WTC11 (cell line): ENCODE data around the gene FGG. TPM values are rescaled to one million over a fixed set of nuclear protein-coding genes. Genes with fewer than 3 reads are reported as not detected.

Experiments used
- ATAC-seq: fragments of 200-7000 bp; cut with Tn5 transposase; 2 replicates; pipeline ENCODE4 v1.10.0; 2021; ENCODE audit warnings: mild to moderate bottlenecking, moderate library complexity
- CTCF ChIA-PET: fragments of 300-600 bp; sonication (Branson Sonifier 250); formaldehyde crosslinking; loops from one replicate; lab custom pipeline; 2021; ENCODE audit warnings: antibody characterized with exemption; lab: Charles Lee
- POLR2A ChIA-PET: fragments of 350-600 bp; sonication (Branson Sonifier 250); formaldehyde crosslinking; loops from one replicate; lab custom pipeline; 2021; ENCODE audit warnings: antibody characterized with exemption; lab: Charles Lee
- DNase-seq: peaks from one replicate; pipeline ENCODE4 v3.0.0; 2021; ENCODE audit warnings: low spot score
- H3K27ac Mint-ChIP-seq: 2 replicates; pipeline ENCODE4 v1.8.0; 2021; ENCODE audit warnings: mixed read lengths
- H3K27me3 Mint-ChIP-seq: 2 replicates; pipeline ENCODE4 v1.8.0; 2021; ENCODE audit warnings: low read depth, mild to moderate bottlenecking, moderate library complexity, mixed read lengths
- H3K36me3 Mint-ChIP-seq: 2 replicates; pipeline ENCODE4 v1.8.0; 2021; ENCODE audit warnings: mixed read lengths
- H3K4me1 Mint-ChIP-seq: 2 replicates; pipeline ENCODE4 v1.8.0; 2022; ENCODE audit warnings: mixed read lengths
- H3K4me3 Mint-ChIP-seq: 2 replicates; pipeline ENCODE4 v1.8.0; 2021; ENCODE audit warnings: mild to moderate bottlenecking, moderate library complexity, mixed read lengths
- H3K9me3 Mint-ChIP-seq: 2 replicates; pipeline ENCODE4 v1.8.0; 2021; ENCODE audit warnings: mixed read lengths
- ATF2 ChIP-seq: sonication (generic); formaldehyde crosslinking; IDR thresholded peaks from 2 replicates; pipeline ENCODE4 v1.8.1; 2022; ENCODE audit warnings: low read depth, missing genetic modification reagents, borderline replicate concordance
- CBFB ChIP-seq: sonication (generic); formaldehyde crosslinking; IDR thresholded peaks from 2 replicates; pipeline ENCODE4 v1.8.1; 2022; ENCODE audit warnings: mild to moderate bottlenecking, low read depth, missing genetic modification reagents
- E2F1 ChIP-seq: sonication (generic); formaldehyde crosslinking; IDR thresholded peaks from 2 replicates; pipeline ENCODE4 v1.8.0; 2022; ENCODE audit warnings: mild to moderate bottlenecking, missing genetic modification reagents
- E2F4 ChIP-seq: sonication (generic); formaldehyde crosslinking; IDR thresholded peaks from 2 replicates; pipeline ENCODE4 v1.8.1; 2022; ENCODE audit warnings: low read depth, mild to moderate bottlenecking, moderate library complexity, missing genetic modification reagents, borderline replicate concordance
- EMX1 ChIP-seq: fragments of 250-450 bp; sonication (Bioruptor Pico); IDR thresholded peaks from 2 replicates; pipeline ENCODE4 v1.8.0; 2021; ENCODE audit warnings: mild to moderate bottlenecking
- ETV6 ChIP-seq: sonication (generic); formaldehyde crosslinking; IDR thresholded peaks from 2 replicates; pipeline ENCODE4 v1.8.1; 2022; ENCODE audit warnings: mild to moderate bottlenecking, missing genetic modification reagents
- GABPB1 ChIP-seq: sonication (generic); formaldehyde crosslinking; IDR thresholded peaks from 2 replicates; pipeline ENCODE4 v1.8.1; 2023; ENCODE audit warnings: mild to moderate bottlenecking, missing genetic modification reagents
- KAT7 ChIP-seq: sonication (generic); formaldehyde crosslinking; IDR thresholded peaks from 2 replicates; pipeline ENCODE4 v1.8.1; 2023; ENCODE audit warnings: missing genetic modification reagents, mild to moderate bottlenecking, borderline replicate concordance
- NFYB ChIP-seq: sonication (generic); formaldehyde crosslinking; conservative IDR thresholded peaks from 2 replicates; pipeline ENCODE4 v1.8.0; 2022; ENCODE audit warnings: low read depth, missing genetic modification reagents
- NR3C1 ChIP-seq: sonication (generic); formaldehyde crosslinking; conservative IDR thresholded peaks from 2 replicates; pipeline ENCODE4 v1.8.1; 2023; ENCODE audit warnings: low read depth, mild to moderate bottlenecking, missing genetic modification reagents
- PREB ChIP-seq: sonication (generic); formaldehyde crosslinking; IDR thresholded peaks from 2 replicates; pipeline ENCODE4 v1.8.1; 2022; ENCODE audit warnings: mild to moderate bottlenecking, missing genetic modification reagents, moderate library complexity, borderline replicate concordance
- PRRX2 ChIP-seq: fragments of 250-450 bp; sonication (Bioruptor Pico); IDR thresholded peaks from 2 replicates; pipeline ENCODE4 v1.8.0; 2021; ENCODE audit warnings: mild to moderate bottlenecking
- RELA ChIP-seq: sonication (generic); formaldehyde crosslinking; IDR thresholded peaks from 2 replicates; pipeline ENCODE4 v1.8.1; 2022; ENCODE audit warnings: missing genetic modification reagents, mild to moderate bottlenecking, borderline replicate concordance
- STAT6 ChIP-seq: sonication (generic); formaldehyde crosslinking; conservative IDR thresholded peaks from 2 replicates; pipeline ENCODE4 v1.8.1; 2023; ENCODE audit warnings: mild to moderate bottlenecking, low read depth, missing genetic modification reagents, moderate library complexity
- ZBTB21 ChIP-seq: sonication (generic); formaldehyde crosslinking; IDR thresholded peaks from 2 replicates; pipeline ENCODE4 v1.8.1; 2023; ENCODE audit warnings: mild to moderate bottlenecking, missing genetic modification reagents, borderline replicate concordance
- ZNF232 ChIP-seq: sonication (generic); formaldehyde crosslinking; IDR thresholded peaks from 2 replicates; pipeline ENCODE4 v1.8.0; 2022; ENCODE audit warnings: mild to moderate bottlenecking, missing genetic modification reagents
- ZNF263 ChIP-seq: sonication (generic); formaldehyde crosslinking; IDR thresholded peaks from 2 replicates; pipeline ENCODE4 v1.8.1; 2022; ENCODE audit warnings: low read depth, mild to moderate bottlenecking, moderate library complexity, missing genetic modification reagents
- ZNF396 ChIP-seq: fragments of 250-450 bp; sonication (Bioruptor Pico); IDR thresholded peaks from 2 replicates; pipeline ENCODE4 v1.8.0; 2021; ENCODE audit warnings: mild to moderate bottlenecking, moderate library complexity, borderline replicate concordance
- ZNF423 ChIP-seq: fragments of 250-450 bp; sonication (Bioruptor Pico); IDR thresholded peaks from 2 replicates; pipeline ENCODE4 v2.1.2; 2022; ENCODE audit warnings: mild to moderate bottlenecking, moderate library complexity
- ZNF425 ChIP-seq: fragments of 250-450 bp; sonication (Bioruptor Pico); conservative IDR thresholded peaks from 2 replicates; pipeline ENCODE4 v1.9.0; 2021; ENCODE audit warnings: mild to moderate bottlenecking
- total RNA-seq: library from RNA; stranded (reverse); gene quantifications from 3 replicates; pipeline ENCODE4 v1.2.3, GENCODE V29; 2021

Gene FGG
- total RNA-seq, 1 experiment from 2014 or later = 2.4 TPM

GRCh38 chr4:154631828-154632227 is 19.4 kb upstream of the FGG start:
- POLR2A ChIA-PET = no interaction called here
- Mint-ChIP-seq H3K27ac (no peak overlapping the region), H3K27me3 (no peaks in the 10 kb centered on the region; the same call in 1 of the 2 replicates), H3K4me1 (peaks cover 12% of the 10 kb centered on the region), H3K36me3 (peaks cover 4% of the 10 kb centered on the region), H3K9me3 (peaks cover 4% of the 10 kb centered on the region), H3K4me3 (no peak overlapping the region)
- ATAC-seq (no peak), DNase-seq (no peak)
- no peak for TF ChIP-seq CBFB (CRISPR knock-in tag)
- TF ChIP-seq ZNF423 = peak; percentile 36; the same call in 1 of the 2 replicates
- CTCF ChIA-PET = interaction anchor here (1.6 kb wide), 1 partner anchor 73 kb away, joined by 8 read pairs; no protein-coding TSS in a partner anchor

GRCh38 chr4:154630324-154630723 is 17.9 kb upstream of the FGG start:
- POLR2A ChIA-PET = no interaction called here
- TF ChIP-seq PREB (CRISPR knock-in tag) (no peak), EMX1 (no peak), GABPB1 (CRISPR knock-in tag) (no peak), NR3C1 (no peak), STAT6 (CRISPR knock-in tag) (no peak), RELA (CRISPR knock-in tag) (no peak), NFYB (CRISPR knock-in tag) (no peak), E2F4 (CRISPR knock-in tag) (no peak), PRRX2 (CRISPR knock-in tag) (no peak), ZNF263 (no peak), ETV6 (CRISPR knock-in tag) (no peak), ZBTB21 (CRISPR knock-in tag) (no peak), ATF2 (no peak), ZNF396 (CRISPR knock-in tag) (no peak), ZNF232 (CRISPR knock-in tag) (no peak), KAT7 (CRISPR knock-in tag) (no peak), E2F1 (CRISPR knock-in tag) (no peak), ZNF425 (CRISPR knock-in tag) (no peak)
- Mint-ChIP-seq H3K27me3 (peaks cover 10% of the 10 kb centered on the region), H3K4me3 (no peak overlapping the region), H3K36me3 (no peaks in the 10 kb centered on the region), H3K4me1 (peaks cover 14% of the 10 kb centered on the region), H3K9me3 (no peaks in the 10 kb centered on the region), H3K27ac (no peak overlapping the region)
- CTCF ChIA-PET = interaction anchor here (0.8 to 1.1 kb wide), 2 partner anchors 12 to 71 kb away, joined by 4 to 7 read pairs; no protein-coding TSS in a partner anchor
- DNase-seq (no peak), ATAC-seq (no peak)
